ENCODE measurements around the gene VEPH1. TPM values are rescaled to one million over a fixed set of nuclear protein-coding genes. Genes with fewer than 3 reads are reported as not detected.

Gene VEPH1
- total and polyA plus RNA-seq, 9 donors, result 0.46 to 1.6 (median 1.2) TPM

DNA sequence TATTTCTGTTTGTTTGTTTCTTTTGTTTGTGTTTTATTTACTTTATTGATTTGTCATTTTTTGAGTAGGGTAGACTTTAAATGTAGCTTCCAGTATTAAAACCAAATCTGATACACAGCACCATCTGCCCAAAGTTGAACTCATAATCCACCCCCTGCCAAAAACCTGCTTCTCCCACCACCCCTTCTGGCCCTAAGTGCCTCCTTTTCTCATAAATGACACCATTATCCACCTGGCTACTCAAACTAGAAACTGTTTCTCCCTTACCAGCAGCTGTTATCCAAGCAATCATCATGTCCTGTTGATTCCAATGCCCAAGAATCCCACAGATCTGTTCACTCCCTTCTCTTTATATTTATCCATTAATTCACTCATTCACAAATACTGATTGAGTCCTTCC, 88.4 kb downstream of the VEPH1 start:
- Histone ChIP-seq H3K4me3 (ENCODE audit: low read length) (no peak overlapping the region), H3K36me3 (ENCODE audit: control insufficient read depth, insufficient read depth, low read length) (no peaks in the 10 kb centered on the region), H3K9me3 (replicated peaks; ENCODE audit: control insufficient read depth, low read depth, low read length) (no peaks in the 10 kb centered on the region), H3K27me3 (ENCODE audit: control insufficient read depth, insufficient read depth, low read length) (no peaks in the 10 kb centered on the region), H3K4me1 (ENCODE audit: control insufficient read depth, insufficient read depth, low read length) (no peaks in the 10 kb centered on the region), H3K27ac (ENCODE audit: low read length) (no peak overlapping the region)
- no peak for DNase-seq

DNA sequence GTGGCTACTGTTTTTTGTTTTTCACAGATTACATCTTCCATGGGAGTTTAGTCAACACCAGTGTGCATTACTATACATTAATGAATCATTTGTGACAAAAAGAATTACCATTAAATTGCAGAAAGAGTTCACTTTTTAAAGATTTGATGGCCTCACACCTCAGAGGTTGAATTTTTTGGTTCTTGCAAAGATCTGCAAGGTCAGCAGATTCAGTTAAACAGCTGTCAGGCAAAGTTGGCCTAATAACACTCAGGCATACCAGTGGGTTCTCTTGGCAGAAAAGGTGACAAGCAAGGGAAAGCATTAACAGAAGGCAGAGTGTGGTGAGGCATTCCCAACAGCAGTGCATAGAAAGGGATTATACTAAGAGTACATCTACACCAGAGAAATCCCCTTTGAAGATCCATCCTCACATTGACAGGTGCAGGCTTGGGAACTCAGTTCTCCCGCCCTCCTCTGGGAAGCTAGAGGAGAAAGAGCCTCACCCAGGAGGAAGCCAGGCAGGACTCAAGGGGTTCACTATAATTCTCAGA, 90.8 kb downstream of the VEPH1 start:
- Histone ChIP-seq H3K36me3 (ENCODE audit: control insufficient read depth, insufficient read depth, low read length) (no peaks in the 10 kb centered on the region), H3K4me3 (ENCODE audit: low read length) (no peak overlapping the region), H3K9me3 (replicated peaks; ENCODE audit: control insufficient read depth, low read depth, low read length) (no peaks in the 10 kb centered on the region), H3K27ac (ENCODE audit: low read length) (no peak overlapping the region), H3K27me3 (ENCODE audit: control insufficient read depth, insufficient read depth, low read length) (no peaks in the 10 kb centered on the region), H3K4me1 (ENCODE audit: control insufficient read depth, insufficient read depth, low read length) (no peaks in the 10 kb centered on the region)
- WGBS (ENCODE audit: insufficient coverage), result no CpG with 5 or more reads among the region's 1 CpG
- peak; percentile 34 for DNase-seq

DNA sequence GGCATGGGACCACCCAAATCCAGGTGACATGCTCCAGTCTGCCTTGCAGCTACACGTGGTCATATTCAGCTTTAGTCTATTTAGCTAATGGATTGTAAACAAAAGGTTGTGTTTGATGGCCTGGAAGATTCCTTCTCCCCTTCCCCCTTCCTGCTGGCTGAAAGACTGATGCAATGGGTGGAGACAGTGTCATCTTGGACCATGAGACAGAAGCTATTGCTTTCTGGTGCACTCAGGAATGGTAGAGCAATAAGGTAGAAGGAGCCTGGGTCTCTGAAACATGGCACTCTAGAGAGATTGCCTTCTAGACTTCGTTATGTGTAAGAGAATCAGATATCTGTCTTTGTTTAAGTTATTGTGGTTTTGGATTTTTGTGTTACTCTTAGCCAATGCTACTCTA, 92.3 kb downstream of the VEPH1 start:
- Histone ChIP-seq H3K4me1 (ENCODE audit: control insufficient read depth, insufficient read depth, low read length) (no peaks in the 10 kb centered on the region), H3K27me3 (ENCODE audit: control insufficient read depth, insufficient read depth, low read length) (no peaks in the 10 kb centered on the region), H3K27ac (ENCODE audit: low read length) (no peak overlapping the region), H3K4me3 (ENCODE audit: low read length) (no peak overlapping the region), H3K9me3 (replicated peaks; ENCODE audit: control insufficient read depth, low read depth, low read length) (no peaks in the 10 kb centered on the region), H3K36me3 (ENCODE audit: control insufficient read depth, insufficient read depth, low read length) (no peaks in the 10 kb centered on the region)
- no CpG with 5 or more reads among the region's 2 CpGs for WGBS (ENCODE audit: insufficient coverage)
- no peak for DNase-seq

DNA sequence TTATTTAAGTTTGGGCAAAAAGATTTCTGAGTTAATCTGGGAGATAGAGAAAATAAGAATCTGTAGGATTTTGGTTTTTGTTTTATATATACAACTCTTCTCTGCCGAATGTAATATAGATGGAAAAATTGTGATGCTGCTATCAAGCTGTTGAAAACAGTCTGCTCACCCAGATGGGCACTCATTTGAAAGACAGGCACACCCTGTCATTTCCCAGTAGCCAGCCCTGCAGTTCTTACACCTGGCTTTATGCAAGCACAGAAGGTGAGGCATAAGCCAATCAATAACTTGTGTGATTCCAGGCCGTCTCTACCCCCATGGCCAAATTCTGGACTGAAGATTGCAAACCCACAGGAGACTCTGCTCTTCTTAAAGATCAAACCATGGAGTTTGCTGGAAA, 93.7 kb downstream of the VEPH1 start:
- Histone ChIP-seq H3K27me3 (ENCODE audit: control insufficient read depth, insufficient read depth, low read length) (no peaks in the 10 kb centered on the region), H3K9me3 (replicated peaks; ENCODE audit: control insufficient read depth, low read depth, low read length) (no peaks in the 10 kb centered on the region), H3K4me1 (ENCODE audit: control insufficient read depth, insufficient read depth, low read length) (no peaks in the 10 kb centered on the region), H3K4me3 (ENCODE audit: low read length) (no peak overlapping the region), H3K36me3 (ENCODE audit: control insufficient read depth, insufficient read depth, low read length) (no peaks in the 10 kb centered on the region), H3K27ac (ENCODE audit: low read length) (no peak overlapping the region)
- no peak for DNase-seq
- WGBS (ENCODE audit: insufficient coverage), result no CpG with 5 or more reads among the region's 2 CpGs

DNA sequence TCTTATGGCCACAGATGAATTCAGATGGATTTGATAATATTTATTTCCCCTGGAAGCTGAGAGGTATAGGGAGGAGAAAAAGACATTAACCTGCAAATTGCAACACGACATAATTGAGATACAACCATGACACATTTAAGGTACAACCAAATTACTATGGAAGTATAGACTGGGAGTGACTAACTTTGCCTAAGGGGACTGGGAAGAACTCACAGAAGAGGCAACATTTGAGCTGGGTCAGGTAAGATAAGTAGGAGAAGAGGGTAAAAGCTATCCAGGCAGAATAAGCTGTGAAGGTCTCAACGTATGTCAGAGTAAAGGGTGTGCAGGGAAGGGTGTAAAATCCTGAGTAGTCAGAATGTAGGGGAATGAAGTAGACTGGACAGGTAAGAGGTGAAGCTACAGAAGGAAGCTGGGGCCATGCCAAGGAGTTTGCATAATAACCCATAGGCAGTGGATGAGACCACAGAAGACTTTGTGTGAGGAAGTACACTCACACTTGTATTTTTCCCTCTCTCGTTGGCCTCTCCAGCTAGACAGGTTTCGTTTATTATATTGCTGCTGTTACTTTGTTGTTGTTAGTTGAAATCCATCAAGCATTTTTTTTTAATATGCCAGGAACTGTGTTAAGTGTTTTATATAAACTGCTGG, 94.6 kb downstream of the VEPH1 start:
- Histone ChIP-seq H3K9me3 (replicated peaks; ENCODE audit: control insufficient read depth, low read depth, low read length) (no peaks in the 10 kb centered on the region), H3K27me3 (ENCODE audit: control insufficient read depth, insufficient read depth, low read length) (no peaks in the 10 kb centered on the region), H3K27ac (ENCODE audit: low read length) (no peak overlapping the region), H3K4me1 (ENCODE audit: control insufficient read depth, insufficient read depth, low read length) (no peaks in the 10 kb centered on the region), H3K36me3 (ENCODE audit: control insufficient read depth, insufficient read depth, low read length) (no peaks in the 10 kb centered on the region), H3K4me3 (ENCODE audit: low read length) (no peak overlapping the region)
- no peak for DNase-seq
- WGBS (ENCODE audit: insufficient coverage), result 73% methylated on average over 1 of the region's 4 CpGs

DNA sequence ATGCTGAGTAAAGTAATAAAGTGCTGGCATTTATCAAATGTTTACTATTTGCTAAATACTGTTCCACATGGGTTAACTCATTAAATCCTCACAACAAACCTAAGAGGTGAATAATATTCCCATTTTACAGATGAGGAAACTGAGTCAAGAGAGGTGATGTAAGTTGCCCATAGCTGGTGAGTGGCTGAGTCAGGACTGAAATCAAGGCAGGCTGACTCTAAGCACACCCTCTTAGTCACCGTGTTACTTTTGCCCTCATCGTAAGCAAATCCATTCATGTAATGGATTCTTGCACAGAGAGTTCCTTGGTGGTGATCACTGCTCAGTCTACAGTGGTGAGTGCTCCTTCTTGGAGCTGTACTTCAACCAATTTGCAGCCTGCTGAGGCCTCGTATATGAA, 95.4 kb downstream of the VEPH1 start:
- Histone ChIP-seq H3K4me1 (ENCODE audit: control insufficient read depth, insufficient read depth, low read length) (no peaks in the 10 kb centered on the region), H3K9me3 (replicated peaks; ENCODE audit: control insufficient read depth, low read depth, low read length) (no peaks in the 10 kb centered on the region), H3K4me3 (ENCODE audit: low read length) (no peak overlapping the region), H3K36me3 (ENCODE audit: control insufficient read depth, insufficient read depth, low read length) (no peaks in the 10 kb centered on the region), H3K27ac (ENCODE audit: low read length) (no peak overlapping the region), H3K27me3 (ENCODE audit: control insufficient read depth, insufficient read depth, low read length) (no peaks in the 10 kb centered on the region)
- WGBS (ENCODE audit: insufficient coverage), result 86% methylated on average over 2 of the region's 3 CpGs
- no peak for DNase-seq

DNA sequence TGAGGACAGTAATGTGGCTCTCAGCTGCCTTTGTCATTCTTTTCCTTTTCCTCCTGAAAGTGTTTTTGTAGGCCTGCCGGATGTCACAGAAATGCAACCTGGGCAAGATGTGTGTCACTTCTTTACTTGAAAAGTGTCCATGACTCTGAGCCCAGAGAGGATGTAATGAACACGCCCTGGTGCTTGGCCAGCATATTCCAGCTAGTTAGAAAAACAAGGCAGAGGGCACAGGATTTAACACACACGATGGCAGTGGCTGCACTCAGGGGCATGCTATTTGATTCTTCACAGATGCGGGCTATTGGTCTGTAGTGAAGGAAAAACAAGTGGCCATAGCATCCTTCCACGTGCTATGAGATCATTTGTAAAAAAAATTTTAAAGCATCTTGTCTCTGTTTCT, 96.8 kb downstream of the VEPH1 start:
- H3K4me1 ChIP-seq (ENCODE audit: control insufficient read depth, insufficient read depth, low read length), result no peaks in the 10 kb centered on the region
- H3K9me3 ChIP-seq (replicated peaks; ENCODE audit: control insufficient read depth, low read depth, low read length), result no peaks in the 10 kb centered on the region
- DNase-seq, result no peak
- no peaks in the 10 kb centered on the region for H3K27me3 ChIP-seq (ENCODE audit: control insufficient read depth, insufficient read depth, low read length)
- no peaks in the 10 kb centered on the region for H3K36me3 ChIP-seq (ENCODE audit: control insufficient read depth, insufficient read depth, low read length)
- WGBS (ENCODE audit: insufficient coverage), result 57% methylated on average over 4 of the region's 5 CpGs
- no peak overlapping the region for H3K4me3 ChIP-seq (ENCODE audit: low read length)
- H3K27ac ChIP-seq (ENCODE audit: low read length), result no peak overlapping the region

DNA sequence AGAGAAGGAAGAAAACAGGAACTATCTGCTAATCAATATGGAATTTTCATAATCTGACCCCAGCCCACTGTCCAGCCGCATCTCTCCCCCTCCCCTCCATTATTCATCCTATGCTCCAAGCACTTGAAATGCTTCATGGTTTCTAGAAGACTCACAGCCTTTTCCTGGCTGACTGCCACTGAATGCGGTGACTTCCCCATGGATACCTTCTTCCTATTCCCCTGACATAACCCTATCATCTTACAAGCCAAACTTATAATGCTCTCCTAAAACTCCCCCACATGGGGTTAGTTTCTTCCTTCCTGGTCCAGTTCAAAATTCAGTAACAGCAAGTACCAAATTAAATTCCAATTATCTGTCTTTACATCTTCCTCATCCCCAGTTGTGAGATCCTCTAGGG, 97.8 kb downstream of the VEPH1 start:
- Histone ChIP-seq H3K4me1 (ENCODE audit: control insufficient read depth, insufficient read depth, low read length) (no peaks in the 10 kb centered on the region), H3K9me3 (replicated peaks; ENCODE audit: control insufficient read depth, low read depth, low read length) (no peaks in the 10 kb centered on the region), H3K36me3 (ENCODE audit: control insufficient read depth, insufficient read depth, low read length) (no peaks in the 10 kb centered on the region), H3K27me3 (ENCODE audit: control insufficient read depth, insufficient read depth, low read length) (no peaks in the 10 kb centered on the region), H3K4me3 (ENCODE audit: low read length) (no peak overlapping the region), H3K27ac (ENCODE audit: low read length) (no peak overlapping the region)
- no peak for DNase-seq
- WGBS (ENCODE audit: insufficient coverage), result 47% methylated on average over 2 of the region's 2 CpGs

DNA sequence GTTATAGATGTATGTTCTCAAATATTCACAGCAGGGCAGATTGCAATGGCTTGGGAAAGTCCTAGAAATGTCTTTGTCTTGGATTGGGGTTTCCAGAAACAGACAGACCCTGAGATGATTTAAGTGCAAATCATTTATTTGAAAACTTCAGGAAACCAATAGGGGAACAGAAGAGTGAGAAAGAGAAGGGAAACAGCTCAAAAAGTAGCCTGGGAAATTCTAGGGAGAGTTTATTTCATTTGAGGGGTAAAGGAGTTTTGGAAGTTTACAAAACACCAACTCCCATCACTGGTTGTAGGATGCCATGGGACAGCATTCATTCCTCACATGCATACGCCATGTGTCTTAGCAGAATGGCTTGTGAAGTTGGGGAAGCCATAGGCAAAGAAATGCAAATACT, 98.8 kb downstream of the VEPH1 start:
- no peak overlapping the region for H3K27ac ChIP-seq (ENCODE audit: low read length)
- no peaks in the 10 kb centered on the region for H3K9me3 ChIP-seq (replicated peaks; ENCODE audit: control insufficient read depth, low read depth, low read length)
- no peak for DNase-seq
- no CpG with 5 or more reads among the region's 1 CpG for WGBS (ENCODE audit: insufficient coverage)
- no peak overlapping the region for H3K4me3 ChIP-seq (ENCODE audit: low read length)
- no peaks in the 10 kb centered on the region for H3K4me1 ChIP-seq (ENCODE audit: control insufficient read depth, insufficient read depth, low read length)
- H3K27me3 ChIP-seq (ENCODE audit: control insufficient read depth, insufficient read depth, low read length), result no peaks in the 10 kb centered on the region
- no peaks in the 10 kb centered on the region for H3K36me3 ChIP-seq (ENCODE audit: control insufficient read depth, insufficient read depth, low read length)

DNA sequence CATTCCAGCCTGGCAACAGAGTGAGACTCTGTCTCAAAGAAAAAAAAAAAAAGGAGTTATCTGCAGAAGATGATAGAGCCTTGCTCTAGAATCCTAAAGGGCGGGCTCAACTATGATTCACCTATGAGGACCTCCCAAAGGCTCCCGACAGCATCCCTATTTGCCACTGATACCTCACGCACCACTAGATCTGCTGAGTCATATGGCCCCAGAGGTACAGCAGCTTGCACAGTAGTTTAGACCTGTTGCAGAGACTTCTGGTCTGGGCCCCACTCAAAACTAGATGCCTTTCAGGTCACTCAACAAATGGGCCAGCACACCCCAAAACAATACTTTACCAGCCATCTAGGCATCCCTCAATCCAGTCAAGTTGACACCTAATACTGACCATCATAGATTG, 104.6 kb downstream of the VEPH1 start:
- DNase-seq, result no peak
- H3K27ac ChIP-seq (ENCODE audit: low read length), result no peak overlapping the region
- no peaks in the 10 kb centered on the region for H3K4me1 ChIP-seq (ENCODE audit: control insufficient read depth, insufficient read depth, low read length)
- 90% methylated on average over 3 of the region's 3 CpGs for WGBS (ENCODE audit: insufficient coverage)
- H3K27me3 ChIP-seq (ENCODE audit: control insufficient read depth, insufficient read depth, low read length), result no peaks in the 10 kb centered on the region
- no peaks in the 10 kb centered on the region for H3K9me3 ChIP-seq (replicated peaks; ENCODE audit: control insufficient read depth, low read depth, low read length)
- no peaks in the 10 kb centered on the region for H3K36me3 ChIP-seq (ENCODE audit: control insufficient read depth, insufficient read depth, low read length)
- no peak overlapping the region for H3K4me3 ChIP-seq (ENCODE audit: low read length)

DNA sequence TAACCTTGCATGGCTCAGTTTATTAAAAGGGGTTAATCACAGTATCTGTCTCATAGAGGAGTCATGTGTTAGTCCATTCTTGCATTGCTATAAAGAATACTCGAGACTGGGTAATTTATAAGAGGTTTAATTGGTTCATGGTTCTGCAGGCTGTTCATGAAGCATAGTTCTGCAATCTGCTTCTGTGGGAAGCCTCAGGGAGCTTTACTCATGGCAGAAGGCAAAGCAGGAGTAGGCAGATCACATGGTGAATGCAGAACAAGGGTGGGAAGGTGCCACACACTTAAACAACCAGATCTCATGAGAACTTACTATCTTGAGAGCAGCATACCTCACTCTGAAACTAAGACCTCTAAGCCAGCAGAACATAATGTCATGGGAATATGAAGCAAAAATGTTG, 108.8 kb downstream of the VEPH1 start:
- Histone ChIP-seq H3K27me3 (ENCODE audit: control insufficient read depth, insufficient read depth, low read length) (no peaks in the 10 kb centered on the region), H3K4me1 (ENCODE audit: control insufficient read depth, insufficient read depth, low read length) (no peaks in the 10 kb centered on the region), H3K36me3 (ENCODE audit: control insufficient read depth, insufficient read depth, low read length) (no peaks in the 10 kb centered on the region), H3K4me3 (ENCODE audit: low read length) (no peak overlapping the region), H3K27ac (ENCODE audit: low read length) (no peak overlapping the region), H3K9me3 (replicated peaks; ENCODE audit: control insufficient read depth, low read depth, low read length) (no peaks in the 10 kb centered on the region)
- no CpG with 5 or more reads among the region's 1 CpG for WGBS (ENCODE audit: insufficient coverage)
- no peak for DNase-seq
